Omental fat pad (tissue), 4 donors: ENCODE measurements around the gene FOXB1. TPM values are rescaled to one million over a fixed set of nuclear protein-coding genes. Genes with fewer than 3 reads are reported as not detected.

Experiments
- ATAC-seq: fragments of 150-250 bp; one replicate; pipeline ENCODE4 v1.9.1; 2016; ENCODE audit warnings: mild to moderate bottlenecking, moderate library complexity; ENCODE audit not compliant: low FRiP score
- DNase-seq: peaks from one replicate; pipeline ENCODE4 v3.0.0-alpha.2; 2019; ENCODE audit warnings: low spot score
- total RNA-seq, 4 donors: library from RNA; depleted of rRNA; stranded (reverse); fragments of >200 nt; gene quantifications; one replicate each; pipeline ENCODE4 v1.1.0, GENCODE V29; 2016
- TF ChIP-seq, protein P1 (sequence below), 3 donors: fragments of 450-650 bp; IDR thresholded peaks; one replicate each; pipeline ENCODE4 v1.5.1; 2016 to 2017; ENCODE audit warnings: antibody characterized with exemption in 3 of 3, mild to moderate bottlenecking in 3 of 3, moderate library complexity in 2 of 3

Gene FOXB1
- total RNA-seq, 4 donors from 2014 or later: not detected

DNA sequence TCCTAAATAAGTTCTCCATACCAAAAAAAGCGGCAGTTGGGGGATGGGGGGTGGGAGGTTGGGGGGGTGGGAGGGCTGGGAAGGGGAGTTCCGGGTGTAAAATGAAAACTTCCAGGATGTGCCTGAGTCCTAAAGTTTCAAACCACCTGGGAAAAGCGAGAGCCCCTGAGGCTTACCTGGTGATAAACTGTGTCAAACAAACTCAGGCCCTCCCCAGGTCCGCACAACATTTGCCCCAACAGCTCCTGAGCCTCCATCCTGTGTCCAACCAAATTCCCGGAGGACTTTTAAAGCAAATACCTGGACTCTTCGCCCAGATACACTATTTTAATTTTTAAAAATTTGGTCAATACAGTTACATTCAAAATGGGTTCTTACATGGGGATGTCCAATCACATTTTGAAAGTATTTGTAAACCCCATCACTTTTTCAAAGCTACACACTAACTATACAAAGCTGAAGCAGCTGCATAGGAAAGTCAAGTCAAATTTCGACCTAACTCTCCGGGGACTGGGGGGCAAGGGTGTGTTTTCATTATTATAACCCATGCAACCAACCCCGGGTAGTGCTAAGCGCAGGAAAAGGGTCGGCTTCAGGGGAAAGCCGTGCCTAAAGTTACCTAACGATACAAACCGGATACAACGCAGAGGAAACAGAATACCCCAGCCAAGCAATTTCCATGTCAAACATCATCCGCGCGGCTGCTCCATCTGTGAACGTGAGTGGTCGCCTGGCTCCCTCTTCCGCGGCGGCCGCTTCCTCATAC lies 685 bp upstream of the FOXB1 start:
- ATAC-seq (no peak), DNase-seq (no peak)
- TF ChIP-seq, protein P1, sequence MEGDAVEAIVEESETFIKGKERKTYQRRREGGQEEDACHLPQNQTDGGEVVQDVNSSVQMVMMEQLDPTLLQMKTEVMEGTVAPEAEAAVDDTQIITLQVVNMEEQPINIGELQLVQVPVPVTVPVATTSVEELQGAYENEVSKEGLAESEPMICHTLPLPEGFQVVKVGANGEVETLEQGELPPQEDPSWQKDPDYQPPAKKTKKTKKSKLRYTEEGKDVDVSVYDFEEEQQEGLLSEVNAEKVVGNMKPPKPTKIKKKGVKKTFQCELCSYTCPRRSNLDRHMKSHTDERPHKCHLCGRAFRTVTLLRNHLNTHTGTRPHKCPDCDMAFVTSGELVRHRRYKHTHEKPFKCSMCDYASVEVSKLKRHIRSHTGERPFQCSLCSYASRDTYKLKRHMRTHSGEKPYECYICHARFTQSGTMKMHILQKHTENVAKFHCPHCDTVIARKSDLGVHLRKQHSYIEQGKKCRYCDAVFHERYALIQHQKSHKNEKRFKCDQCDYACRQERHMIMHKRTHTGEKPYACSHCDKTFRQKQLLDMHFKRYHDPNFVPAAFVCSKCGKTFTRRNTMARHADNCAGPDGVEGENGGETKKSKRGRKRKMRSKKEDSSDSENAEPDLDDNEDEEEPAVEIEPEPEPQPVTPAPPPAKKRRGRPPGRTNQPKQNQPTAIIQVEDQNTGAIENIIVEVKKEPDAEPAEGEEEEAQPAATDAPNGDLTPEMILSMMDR (IDR thresholded peaks at IDR 0.05): no peak

DNA sequence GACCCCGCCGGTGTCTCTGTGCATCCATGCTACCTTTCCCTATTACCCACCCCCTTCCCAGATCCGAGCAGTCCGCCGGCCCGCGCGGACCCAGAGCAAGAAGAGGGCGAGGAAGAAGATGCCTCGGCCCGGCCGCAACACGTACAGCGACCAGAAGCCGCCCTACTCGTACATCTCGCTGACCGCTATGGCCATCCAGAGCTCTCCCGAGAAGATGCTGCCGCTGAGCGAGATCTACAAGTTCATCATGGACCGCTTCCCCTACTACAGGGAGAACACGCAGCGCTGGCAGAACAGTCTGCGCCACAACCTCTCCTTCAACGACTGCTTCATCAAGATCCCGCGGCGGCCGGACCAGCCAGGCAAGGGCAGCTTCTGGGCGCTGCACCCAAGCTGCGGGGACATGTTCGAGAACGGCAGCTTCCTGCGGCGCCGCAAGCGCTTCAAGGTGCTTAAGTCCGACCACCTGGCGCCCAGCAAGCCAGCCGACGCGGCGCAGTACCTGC lies 788 bp downstream of the FOXB1 start:
- ATAC-seq: peak; percentile 28
- TF ChIP-seq, protein P1 (IDR thresholded peaks at IDR 0.05): no peak
- DNase-seq: no peak

DNA sequence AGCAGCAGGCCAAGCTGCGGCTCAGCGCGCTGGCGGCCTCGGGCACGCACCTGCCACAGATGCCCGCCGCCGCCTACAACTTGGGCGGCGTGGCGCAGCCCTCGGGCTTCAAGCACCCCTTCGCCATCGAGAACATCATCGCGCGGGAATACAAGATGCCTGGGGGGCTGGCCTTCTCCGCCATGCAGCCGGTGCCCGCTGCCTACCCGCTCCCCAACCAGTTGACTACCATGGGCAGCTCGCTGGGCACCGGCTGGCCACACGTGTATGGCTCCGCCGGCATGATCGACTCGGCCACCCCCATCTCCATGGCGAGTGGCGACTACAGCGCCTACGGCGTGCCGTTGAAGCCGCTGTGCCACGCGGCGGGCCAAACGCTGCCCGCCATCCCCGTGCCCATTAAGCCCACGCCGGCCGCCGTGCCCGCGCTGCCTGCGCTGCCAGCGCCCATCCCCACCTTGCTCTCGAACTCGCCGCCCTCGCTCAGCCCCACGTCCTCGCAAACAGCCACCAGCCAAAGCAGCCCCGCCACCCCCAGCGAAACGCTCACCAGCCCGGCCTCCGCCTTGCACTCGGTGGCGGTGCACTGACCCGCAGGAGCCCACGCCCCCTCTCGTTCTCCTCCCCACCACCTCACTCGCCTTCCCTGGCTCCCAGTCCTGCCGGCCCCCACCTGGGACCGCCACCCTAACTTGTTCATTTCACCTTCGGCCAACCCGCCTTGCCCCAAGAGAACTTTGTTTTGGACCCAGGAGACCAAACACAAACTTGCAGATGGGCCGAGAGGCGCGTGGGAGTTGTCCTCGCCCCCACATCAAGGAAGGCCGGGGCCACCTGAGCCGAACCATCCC lies 1.5 kb downstream of the FOXB1 start:
- ATAC-seq (no peak), DNase-seq (no peak)
- TF ChIP-seq, protein P1 (IDR thresholded peaks at IDR 0.05): no peak

DNA sequence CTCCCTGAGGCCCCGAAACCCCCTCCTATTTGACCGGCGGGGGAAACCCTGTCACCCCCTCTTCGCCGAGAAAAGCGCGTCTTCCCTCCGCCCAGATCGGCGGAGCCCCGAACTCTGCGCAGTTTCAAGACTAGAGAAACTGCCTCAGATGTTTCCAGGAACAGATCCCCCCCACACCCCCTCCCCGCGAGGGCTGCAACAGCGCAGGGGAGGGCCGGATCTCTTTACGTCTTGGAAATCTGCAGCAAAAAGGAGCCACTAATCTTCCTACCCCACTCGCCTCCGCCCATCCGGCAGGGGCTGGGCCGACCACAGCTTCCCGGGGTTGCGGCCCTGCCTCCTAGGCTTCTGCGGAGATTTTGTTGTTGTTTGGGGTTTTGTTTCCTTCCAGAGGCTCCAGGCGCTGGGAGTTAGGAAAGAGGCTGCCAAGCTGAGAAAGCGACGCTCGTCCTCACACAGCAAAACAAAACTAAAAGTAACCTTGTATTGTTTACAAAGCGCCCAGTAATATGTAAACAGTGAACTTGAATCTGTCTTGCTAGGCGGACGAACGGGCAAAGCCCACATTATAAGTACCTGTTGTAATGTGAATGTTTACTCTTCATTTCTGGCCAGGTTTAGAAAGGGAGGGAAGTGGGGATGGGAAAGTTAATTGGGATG lies 2.2 kb downstream of the FOXB1 start:
- DNase-seq (no peak), ATAC-seq (peak; percentile 45)
- TF ChIP-seq, protein P1 (IDR thresholded peaks at IDR 0.05): no peak

DNA sequence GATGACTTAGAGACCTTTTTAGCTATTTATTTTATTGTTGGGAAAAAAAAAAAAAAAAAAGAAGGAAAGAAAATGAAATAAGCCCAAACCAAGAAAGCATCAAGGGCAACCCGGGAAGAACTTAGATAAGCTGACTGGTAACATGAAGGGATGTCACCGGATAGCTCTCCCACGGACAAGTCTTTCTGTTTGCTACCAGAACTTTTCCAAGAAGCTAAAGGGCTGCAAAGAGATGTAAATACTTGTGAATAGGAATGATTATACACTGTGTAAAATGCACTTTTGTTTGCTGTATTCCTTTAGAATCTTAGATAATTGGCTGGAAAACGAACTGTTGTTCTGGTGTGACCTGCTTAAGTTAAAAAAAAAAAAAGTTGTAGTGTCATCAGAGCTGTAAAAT lies 2.8 kb downstream of the FOXB1 start:
- DNase-seq: no peak
- TF ChIP-seq, protein P1 (IDR thresholded peaks at IDR 0.05): no peak
- ATAC-seq: no peak

DNA sequence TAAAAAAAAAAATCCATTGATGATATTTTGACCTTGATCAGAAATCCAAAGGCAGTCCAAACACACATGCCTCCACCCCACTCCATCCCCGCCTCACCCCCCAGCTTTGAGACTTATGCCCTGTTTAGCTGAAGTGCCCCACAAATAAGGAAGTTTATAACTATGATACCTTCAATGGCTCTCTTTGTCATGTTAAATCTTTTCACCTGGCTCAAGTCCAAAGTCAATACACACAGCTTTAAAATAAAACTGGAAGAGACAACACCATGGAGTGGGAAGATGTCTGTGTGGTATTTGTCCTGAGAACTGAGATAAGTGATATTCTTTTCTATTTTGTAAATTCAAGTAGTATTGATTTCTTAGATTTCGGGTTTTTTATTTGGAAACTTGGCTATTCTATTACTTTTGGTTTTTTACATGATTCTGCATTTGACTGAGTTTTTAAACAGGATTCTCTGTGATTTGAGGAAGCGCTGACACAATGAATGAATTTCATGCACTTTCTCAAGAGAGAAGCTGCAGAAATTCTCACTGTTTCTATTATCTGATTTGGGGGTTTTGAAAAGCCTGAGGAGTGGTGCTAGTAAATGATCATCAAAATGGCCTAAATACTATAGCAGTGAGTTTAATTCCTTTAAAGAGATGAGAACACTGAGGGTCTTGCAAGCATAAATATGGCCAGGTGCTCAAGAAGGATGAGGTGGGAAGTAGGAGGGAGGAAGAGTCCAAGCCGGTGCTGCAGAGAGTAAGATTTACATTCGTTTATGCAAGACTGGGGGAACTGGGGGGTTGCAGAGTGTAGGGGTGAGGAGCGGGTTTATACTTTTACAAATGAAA lies 5.2 kb downstream of the FOXB1 start:
- DNase-seq: no peak
- ATAC-seq: no peak

More for the DNA sequence above, 5.2 kb downstream of the FOXB1 start:
- TF ChIP-seq, protein P1 (IDR thresholded peaks at IDR 0.05): no peak
